ENCODE data around the gene PXDC1.

Gene PXDC1

DNA sequence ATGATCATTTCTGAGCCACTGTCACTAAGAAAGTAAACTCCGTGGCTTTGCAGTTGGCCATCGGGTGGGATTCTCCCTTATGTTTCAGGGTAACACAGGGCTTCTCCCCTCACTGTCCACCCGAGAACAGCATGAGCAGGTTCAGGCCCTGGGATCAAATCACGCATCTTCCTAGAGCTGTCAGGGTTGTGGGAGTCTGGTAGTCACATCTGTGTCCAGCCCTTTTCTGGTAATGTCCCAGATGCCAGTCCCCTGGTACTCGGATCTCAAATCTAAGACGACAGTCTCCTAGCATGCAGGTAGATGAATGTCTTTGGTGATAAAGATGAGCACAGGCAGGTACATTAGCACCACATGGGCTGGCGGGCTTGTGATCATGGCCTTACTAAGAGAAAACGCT lies 4.8 kb downstream of the PXDC1 start:
- no peak for DNase-seq

DNA sequence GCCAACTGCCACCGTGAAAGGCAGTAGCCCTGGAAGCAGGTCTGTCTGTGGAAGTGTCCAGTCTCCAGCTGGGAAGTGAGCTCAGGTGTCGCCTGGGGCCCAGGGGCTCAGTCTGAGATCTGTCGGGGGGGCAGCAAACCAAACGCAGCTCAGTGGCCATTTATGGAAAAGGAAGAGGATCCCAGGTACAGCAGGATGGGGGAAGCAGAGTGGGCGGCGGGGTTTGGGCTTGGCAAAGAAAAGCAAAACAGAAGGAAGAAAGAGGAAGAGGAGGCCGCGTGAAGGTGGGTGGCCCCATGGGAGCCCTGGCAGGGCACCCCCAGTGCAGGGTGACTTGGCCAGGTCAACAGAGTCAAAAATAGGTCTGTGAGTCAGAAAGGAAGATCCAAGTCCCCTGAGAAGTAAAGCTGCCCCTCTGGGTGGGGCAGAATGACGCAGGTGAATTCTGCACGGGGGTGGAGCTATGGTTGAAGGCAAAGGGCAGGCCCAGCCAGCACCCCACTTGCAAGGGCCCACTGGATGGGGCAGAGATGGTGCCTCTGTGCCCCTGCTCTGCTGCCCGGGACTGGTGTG lies 5.3 kb downstream of the PXDC1 start:
- no peak for DNase-seq

DNA sequence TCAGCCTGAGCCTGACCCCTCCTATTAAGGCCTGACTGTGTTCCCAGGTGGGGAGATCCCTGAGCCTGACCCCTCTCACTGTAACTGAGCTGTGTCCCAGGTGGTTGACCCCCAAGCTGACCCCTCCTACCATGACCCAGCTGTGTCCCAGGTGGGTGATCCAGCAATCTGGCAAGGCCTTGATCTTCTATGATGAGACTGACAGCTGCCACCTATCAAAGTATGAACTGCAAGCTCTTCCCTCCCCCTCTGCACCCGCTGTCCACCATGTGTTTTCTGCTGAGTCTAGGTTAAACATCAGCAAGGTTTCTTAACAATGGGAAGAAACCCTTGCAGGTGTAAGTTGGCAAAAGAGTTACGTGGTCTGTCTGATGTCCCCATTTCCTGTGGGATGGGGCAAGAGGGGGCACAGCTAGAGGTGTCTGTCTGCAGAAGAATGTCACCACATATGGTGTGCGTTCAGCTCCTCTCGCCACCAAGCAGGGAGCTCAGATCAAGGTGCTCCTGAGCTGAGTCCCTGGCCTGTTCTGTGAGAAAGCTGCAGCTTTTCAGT lies 5.9 kb downstream of the PXDC1 start:
- DNase-seq, result no peak

DNA sequence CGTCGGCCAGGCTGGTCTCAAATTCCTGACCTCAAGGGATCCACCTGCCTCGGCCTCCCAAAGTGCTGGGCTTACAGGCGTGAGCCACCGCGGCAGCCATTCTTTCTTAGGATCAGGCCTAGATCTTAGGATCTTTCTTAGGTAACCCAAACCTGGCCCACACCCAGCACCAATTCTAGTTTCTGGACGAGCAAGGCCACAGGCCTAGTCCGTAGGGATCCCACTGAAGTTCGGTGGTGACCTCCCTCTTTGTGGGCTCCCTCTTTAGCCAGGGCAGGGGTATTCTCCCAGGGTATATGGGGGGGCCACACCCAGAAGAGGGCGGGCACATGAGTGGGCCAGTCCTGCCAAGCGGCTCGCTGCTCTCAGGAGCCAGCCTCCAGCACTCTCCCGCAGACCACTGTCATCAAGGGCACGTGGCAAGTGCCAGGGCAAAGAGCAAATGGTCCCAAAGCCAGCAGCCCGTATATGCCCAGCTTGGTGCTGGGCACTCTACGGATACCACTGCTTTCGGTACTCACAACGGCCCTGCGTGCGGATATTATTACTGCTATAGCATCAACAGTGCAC lies 6.5 kb downstream of the PXDC1 start:
- peak; percentile 17 for DNase-seq

DNA sequence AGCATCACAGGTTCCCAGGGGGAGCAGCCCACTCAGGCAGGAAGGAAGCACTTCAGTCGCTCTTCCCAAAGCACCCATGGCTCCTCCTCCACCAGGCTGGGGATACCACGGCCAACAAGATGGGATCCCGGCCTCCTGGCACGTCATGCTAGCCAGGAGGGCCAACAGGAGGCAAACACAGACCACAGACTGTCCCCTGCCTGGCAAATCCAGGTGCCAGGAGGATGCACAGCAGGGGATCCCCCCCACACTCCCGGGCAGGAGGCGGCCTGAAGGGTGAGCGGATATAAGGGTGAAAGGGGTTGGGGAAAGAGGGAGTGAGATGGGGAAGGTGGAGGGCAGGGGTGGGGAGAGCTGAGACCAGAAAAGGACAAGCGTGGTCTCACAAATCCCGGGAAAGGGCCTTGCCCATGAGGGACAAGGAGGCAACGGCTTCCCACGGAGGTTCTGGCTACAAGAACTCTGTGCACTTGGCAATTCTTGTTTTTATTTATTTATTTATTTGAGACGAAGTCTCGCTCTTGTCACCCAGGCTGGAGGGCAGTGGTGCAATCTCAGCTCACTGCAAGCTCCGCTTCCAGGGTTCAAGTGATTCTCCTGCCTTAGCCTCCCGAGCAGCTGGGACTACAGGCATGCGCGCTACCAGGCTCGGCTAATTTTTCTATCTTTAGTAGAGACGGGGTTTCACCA lies 7.2 kb downstream of the PXDC1 start:
- DNase-seq, result no peak

DNA sequence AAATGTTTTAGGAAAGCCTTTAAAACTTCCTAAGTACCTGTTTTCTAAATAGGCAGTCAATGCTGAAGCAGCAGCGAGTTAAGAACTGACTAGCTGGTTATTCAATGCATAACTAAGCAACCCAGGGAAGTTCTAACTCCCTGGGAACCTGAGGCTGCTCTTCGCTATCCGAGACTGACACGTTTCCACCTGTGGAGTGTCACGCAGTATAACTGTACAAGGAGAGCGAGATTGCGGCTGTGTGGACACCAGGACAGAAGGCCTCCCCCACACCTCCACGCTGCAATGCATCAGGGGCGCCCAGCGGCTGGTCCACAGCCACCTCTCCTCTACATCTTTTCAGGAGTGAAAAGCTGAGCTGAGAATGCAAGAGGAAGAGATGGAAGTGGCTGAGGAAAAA lies 8.0 kb downstream of the PXDC1 start:
- DNase-seq, result no peak

DNA sequence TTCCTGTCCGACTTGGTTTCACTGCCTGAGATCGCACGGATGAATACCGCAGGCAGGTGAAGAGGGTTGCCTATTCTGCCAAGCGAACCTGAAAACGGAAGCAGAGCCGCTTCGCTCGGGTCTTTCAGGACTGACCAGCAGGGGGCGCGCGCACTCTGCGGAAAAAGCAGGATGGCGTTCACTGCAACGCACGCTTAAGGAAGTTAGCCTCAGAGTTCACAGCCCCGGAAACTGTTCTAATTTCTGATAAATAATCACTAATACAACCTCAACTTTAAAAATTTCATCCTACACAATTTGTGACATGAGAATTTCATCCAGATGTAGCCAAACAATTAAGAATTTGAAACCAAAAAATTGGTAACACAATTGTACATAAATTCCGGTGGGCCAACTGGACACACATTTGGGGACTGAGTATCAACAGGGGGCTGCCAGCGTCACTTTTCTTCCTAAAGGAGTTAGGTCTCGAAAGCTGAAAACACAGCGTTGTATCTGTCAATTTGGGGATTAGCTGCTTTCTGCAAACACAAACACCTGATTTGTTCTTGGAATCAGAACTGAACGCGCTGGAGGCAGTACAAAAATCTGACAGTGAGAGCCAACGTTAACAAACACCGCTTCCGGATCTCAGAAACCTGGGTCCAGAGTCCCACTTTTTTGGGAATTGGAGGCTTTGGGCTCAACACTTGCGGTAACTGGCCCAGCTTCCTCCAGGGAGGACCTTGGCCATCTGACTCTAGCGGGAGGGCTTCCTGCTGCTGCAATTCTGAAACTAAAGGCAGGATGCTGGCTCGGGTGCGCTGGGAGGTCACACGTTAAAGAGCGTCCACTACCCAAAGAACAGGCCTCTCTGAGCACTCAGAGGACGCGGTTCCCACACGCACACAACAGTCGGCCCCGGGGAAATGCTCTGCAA lies 8.8 kb downstream of the PXDC1 start:
- DNase-seq, result peak; percentile 91

DNA sequence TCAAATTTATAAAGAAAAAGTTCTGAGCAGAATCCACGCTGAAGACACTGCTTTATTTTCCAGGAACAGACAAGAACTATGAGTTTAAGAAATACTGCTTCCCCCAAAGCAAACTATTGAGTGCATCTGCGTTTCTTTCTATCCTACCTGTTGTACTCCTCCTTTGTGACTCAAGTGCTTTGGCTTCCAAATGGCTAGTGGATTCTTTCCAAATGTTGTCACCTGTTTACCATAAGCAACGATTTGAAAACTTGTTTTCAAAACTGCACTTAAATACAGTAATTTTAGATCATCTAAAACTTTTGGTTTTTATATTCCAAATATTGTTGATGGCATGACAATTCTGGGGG lies 9.5 kb downstream of the PXDC1 start:
- no peak for DNase-seq

DNA sequence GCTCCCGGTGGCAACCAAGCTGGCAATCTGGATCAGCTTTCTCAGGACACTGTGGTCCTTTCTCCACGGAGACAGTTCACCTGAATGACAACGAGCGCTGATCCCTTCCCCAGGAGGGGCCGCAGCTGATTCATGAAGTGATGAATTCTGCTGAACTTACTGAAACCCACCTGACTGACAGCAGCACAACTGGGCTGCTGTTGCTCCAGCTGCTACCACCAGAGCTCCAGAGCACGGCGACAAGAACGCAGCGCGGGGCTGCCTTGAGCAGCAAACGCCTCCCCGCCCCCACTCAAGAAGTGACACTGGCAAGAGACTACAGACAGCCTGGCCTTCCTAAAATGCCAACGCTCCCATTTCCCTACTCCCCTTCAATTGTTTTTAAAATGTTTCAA lies 10.0 kb downstream of the PXDC1 start:
- DNase-seq, result no peak

DNA sequence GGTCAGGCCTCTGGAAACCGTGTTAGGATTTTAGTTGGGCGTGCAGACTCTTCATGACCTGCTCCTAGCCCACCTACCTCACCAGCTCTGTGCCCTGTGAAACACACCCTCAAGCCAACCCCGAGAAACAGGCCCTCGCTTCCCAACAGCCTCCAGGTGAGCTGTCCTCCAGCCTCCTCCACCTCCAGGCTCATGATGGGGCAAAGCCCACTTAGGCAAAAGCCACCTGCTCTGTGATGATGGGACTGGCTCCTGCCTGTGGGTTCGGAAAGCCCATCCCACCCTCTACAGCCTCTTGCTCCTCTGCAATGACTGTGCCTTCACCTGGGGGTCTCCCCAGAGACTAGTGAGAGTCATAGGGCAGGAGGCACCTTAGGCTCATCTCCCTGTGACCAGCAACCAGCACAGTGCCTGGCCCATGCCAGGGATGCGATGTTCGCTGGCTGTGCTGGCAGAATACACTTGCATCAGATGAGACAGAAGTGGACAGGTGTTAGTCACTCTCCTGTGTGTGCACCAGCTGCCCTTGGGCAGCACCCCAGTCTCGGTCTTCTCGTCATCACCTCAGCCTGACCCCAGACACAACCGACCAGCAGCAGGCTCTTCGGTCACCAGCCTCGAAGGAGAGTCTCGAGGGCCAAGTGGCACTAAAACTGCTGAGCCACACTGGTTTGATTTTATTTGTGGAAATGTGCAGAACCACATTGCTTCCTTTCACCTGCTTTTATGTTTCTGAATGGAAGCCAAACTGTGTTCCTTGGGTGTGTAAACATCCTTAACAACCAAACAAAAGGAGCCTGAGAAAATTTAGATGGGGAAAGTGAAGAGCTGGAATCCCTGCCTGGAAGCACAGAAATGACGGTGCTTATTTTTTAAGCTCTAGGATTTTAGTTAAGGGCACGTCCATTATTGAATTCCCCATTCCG lies 10.7 kb downstream of the PXDC1 start:
- DNase-seq, result no peak

DNA sequence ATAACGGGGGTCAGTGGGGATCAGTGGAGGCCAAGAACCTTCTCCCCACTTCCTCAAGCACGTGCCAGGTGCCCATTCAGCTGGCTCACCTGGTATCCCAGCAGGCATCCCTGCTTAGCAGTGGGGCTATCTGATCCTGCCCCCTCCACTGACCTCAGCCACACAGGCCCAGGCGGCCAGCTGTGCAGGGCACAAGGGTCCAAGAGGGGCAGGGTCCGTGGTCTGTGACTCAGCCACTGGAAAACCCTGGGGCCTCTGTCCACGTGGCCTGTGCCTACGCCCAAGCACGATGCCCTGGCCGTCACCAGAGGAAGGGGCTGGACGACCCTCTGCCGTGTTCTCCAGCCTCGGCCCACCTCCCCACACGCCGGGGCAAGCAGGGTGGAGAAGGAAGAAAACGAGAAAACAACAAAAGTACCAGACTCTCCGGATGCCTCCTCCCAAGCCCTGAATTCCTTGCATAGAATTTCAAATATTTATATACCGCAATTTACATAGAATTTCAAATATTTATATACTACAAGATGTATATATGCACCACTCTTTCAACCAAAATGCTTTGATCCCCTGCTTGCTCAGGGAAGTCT lies 12.1 kb downstream of the PXDC1 start:
- DNase-seq, result no peak

DNA sequence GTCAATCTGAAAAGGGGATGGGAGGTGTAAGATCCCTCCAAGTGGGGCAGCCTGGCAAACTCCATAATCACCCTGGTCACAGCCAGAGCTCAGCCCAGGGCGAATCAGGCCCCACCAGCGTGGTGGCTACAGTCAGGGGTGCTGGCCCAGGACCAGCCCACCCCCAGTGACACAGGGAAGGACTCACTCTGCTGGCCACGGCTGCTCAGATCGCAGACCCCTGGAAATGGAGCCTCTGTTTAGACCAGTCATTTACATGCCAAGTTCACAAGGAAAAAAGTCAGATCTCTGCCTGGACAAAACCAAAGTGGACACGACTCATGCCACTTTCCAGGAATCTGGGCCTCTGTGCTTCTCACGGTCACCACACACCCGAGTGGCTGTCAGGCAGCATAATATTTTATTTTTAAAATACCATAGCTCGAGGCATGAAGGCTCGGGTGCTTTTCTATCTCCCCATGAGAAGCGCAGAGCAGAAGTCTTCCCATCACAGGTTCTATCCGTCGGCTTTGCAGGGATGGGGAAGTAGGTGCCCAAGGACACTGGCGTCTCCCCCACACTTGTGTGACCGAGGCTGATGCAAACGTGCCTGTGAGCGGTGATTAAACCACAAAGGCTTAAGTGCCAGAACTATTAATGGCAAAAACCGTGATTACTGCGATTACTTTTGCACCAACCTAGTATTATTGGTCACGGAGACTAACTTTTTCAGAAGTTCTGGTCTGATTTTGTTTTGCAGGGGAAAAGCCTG lies 13.0 kb downstream of the PXDC1 start:
- DNase-seq, result no peak

DNA sequence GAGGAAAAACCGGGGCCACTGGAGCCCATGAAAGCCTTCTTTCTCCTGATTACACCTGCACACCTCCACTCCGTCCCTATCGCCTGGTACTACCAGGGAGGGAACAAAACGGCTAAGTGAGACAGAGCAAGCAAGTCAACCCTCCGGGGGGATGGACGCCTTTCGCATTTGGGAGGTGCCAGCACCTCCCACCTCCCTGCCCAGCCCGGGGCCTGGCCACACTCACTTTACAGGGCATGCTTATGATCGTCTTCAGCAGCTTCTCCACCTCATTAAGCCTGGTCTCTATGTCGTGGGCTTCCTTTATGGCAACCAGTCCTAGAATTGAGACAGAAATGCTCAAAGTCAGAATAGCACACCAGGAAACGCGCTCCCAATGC lies 13.7 kb downstream of the PXDC1 start:
- DNase-seq, result no peak

DNA sequence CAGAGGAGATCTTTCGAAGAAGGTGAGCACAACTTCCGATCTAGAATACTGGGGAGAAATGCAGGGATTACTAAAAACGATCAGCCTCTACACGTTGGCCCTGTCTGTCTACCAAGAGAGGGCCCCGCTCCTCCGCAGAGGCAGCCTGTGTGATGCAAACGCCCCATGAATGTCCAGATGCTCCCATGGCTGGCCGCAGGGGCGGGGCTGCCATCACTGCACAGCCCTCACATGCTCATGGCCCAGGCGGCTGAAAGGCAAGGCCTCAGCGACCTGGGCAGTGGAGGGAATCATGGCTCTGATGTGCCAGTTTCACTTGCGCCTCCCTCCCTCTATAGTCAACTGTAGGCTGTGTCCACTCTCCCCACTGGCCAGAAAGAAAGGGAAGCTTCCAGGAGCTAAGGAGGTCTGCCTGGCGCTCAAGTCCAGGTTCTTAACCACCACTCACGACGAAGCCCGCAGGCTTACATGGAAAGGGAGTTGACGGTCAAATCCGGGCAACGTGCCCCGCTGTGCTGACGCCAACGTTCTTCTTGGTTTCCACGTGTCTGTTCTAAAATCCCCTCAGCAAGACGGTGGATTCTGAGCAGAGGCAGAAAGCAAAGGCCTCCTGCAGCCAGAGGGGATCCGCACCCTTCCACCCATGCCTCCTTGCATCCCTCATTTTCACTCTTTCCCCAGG lies 14.2 kb downstream of the PXDC1 start:
- DNase-seq, result no peak

DNA sequence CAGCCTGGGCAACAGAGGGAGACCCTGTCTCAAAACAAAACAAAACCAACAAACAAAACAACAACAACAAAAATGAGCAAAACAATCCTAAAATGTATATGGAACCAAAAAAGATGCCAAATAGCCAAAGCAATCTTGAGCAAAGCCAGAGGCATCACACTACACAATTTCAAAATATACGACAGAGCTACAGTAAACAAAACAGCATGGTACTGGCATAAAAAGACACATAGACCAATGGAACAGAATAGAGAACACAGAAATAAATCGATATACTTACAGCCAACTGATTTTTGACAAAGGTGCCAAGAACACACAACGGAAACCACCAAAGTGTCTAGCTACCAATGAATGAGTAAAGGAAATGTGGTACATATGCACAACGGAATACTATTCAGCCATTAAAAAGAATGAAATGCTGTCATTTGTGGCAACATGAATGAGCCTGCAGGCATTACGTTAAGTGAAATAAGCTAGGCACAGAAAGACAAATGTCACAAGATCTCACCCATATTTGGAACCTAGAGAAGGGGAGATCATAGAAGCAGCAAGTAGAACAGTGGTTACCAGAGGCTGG lies 16.4 kb downstream of the PXDC1 start:
- no peak for DNase-seq

DNA sequence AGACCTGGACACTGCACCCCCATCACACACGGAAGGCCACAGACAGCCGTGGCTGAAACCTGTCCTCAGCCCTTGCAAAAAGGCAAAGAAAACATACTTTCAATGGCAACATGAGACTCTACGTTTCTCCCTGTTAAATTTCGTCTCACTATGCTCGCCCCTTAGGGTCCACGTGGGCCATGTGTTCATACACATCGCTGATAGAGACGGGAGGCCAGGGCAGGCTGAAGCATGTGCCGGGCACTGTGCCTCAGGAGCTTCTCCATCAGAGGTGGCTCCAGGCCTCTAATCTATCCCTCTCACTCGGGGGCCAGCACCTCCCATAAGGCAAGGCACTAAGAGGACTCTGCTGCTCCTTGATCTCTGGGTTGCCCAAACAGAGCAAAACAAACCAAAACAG lies 17.5 kb downstream of the PXDC1 start:
- DNase-seq, result no peak

DNA sequence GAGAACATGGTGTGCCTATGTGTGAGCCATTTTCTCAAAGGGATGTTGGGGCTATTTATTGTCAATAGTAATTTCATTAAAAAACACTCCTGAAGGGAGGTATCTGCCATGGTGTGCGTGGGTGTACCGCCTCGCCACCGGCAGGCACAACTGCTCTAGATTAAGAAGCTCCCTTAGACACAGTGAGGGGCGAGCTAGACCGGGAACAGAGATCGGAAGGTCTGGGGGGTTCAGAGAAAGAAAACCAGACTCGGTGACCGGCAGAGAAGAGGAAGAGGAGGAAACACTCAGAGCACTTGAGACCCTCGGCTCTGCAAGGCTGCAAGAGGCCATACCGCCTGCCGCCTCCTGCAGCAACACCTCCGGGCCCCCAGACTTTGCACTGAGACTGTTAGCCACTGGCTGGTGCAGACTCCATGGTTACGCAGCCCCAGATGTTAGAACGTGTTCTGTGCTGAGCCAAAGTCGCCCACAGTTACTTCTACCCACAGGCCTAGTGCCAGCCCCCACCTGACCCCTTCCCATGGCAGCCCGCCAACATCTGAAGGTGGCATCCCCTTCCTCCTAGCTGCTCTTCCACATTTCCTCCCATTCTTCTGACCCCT lies 18.1 kb downstream of the PXDC1 start:
- no peak for DNase-seq

DNA sequence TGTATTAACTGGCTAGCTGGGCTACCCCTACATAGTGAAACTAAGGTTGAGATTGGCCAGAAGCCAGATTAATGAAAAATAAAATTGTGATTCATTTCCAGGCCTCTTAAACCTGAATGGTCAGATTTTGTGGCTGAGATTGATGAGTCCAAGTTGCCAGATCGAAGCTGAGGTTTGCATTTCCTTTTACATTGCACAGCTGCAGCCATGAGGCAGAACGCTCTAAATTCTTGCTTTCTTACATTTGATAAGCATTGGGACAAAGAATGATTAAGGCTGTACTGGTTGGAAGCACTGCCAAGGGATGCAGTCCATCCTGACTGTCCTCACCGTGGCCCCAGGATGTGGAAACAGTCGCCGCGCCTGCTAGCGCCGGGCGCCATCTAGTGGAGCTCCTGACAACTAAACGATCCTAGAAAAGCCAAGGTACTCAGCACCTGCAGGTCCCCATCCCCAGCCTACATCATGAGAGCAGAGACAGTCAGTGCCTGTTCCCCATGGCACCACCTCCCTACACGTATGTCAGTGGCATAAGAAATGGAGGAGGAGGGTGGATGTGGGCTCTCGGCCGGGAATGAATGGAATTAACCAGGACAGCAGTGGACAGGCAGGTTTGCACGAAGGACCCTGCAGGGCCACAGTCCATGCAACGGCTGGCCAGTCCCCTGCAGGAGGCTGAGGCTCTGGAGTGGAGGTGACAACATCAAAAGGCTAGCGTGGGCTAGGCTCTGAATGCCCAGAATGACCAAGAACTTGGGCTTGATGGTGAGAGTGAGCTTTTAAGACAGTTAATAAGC lies 19.0 kb downstream of the PXDC1 start:
- peak; percentile 74 for DNase-seq

DNA sequence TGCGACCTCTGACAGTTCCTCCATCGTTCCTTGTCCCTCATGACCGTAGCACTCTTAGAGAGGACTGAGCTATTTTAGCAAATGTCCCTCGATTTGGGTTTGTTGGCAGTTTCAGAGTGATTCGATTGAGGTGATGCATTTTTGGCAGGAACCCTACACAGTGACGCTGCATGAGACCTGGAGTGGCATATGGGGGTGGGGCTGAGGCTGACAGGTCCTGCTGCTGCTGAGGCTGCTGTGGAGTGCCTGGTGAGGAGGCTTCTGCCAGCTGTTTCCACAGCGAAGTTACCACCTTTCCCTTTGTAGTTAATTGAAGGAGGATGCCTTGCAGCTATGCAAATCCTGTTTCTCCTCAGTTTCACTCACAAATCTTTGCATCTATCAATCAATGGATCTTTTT lies 19.8 kb downstream of the PXDC1 start:
- no peak for DNase-seq
